GM19238 (cell line): Measurements from ENCODE around the gene MYL4.
A peak's percentile ranks its signal among the peaks of the same experiment; 100 is the strongest.
"Not testable (repeated sequence)": the region's sequence is repeated elsewhere in the genome, so short reads cannot be mapped to it uniquely, and the experiment has no call there.

Experiments used
- DNase-seq: peaks from one replicate; pipeline ENCODE4 v3.0.0; 2011; ENCODE audit warnings: low spot score; ENCODE audit not compliant: insufficient read length

Gene MYL4

DNA sequence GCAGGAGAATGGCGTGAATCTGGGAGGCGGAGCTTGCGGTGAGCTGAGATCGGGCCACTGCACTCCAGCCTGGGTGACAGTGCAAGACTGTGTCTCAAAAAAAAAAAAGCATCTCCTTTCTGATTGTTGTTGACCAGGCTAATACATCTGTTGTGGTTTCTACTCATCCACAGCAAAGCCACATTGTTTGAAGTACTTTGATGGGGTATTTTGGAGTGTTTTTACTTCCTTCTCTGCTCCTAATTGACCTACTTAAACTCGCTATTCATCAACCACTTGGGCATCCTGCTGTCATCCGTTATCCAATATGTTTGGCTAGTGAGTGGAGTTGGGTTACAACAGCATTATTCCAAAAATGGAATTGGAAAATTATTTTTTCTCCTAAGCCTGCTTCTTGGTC lies 16.6 kb upstream of the MYL4 start:
- no peak for DNase-seq

DNA sequence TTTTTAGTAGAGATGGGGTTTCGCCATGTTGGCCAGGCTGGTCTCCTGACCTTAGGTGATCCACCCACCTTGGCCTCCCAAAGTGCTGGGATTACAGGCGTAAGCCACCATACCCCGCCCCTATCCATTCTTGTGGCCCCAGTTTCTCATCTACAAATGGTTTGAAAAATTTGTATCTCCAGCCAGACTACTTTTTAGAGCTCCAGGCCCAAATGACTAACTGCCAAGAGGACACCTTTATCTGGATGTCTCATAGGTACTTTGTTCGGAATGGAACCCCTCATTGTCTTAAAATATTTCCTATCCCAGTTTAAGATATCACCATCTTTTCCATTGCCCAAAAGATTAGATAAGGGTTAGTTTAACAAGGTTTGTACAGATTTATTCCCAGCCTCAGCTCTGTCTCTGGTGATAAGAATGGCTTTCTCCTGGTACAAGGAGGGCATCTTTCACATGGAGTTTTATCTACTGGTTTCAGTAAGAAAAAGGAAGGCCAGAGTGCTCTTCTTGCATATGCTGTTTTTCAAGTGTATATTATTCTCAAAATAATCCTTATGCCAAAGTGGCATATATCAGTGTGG lies 15.1 kb upstream of the MYL4 start:
- DNase-seq = no peak

DNA sequence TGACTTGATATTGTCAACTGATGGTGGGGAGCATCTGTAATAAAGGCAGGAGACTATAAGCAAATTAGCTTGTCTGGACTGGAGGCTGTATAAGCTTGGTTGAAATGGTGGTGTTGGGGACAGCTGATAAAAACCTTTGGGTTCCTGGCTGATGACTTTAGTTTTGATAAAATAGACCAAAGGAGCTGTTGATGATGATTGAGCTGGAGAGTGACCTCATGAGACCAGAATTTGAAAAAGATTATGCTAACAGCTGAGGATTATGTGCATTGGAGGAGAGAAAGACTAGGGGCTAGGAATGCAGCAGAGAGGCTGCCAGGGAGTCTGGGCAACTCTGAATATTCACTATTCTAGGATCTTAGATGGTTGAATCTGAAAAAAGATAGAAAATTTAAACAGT lies 11.3 kb upstream of the MYL4 start:
- no peak for DNase-seq

DNA sequence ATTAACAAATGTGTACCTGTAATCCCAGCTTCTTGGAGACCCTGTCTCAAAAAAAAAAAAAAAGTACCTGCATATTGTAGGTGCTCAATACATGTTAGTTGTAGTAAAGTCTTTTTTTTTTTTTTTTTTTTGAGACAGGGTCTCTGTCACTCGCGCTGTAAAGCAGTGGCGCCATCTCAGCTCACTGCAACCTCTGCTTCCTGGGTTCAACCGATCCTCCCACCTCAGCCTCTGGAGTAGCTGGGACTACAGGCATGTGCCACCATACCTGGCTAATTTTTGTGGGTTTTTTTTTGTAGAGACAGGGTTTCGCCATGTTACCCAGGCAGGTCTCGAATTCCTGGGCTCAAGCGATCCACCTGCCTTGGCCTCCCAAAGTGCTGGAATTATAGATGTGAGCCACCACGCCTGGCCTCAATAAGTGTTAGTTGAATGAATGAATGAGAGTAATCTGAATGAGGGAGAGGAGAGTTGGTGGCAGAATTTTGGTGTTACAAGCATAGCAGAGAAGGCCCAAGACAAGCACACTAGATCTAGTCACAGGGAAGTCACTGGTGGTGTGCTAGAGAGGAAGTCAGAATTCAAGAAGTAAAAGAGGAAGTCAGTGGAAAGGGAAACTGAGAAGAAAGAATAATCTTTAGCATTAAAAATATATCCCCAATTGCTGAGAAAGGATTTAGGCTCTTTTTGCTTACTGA lies 9.4 kb upstream of the MYL4 start:
- DNase-seq = no peak

DNA sequence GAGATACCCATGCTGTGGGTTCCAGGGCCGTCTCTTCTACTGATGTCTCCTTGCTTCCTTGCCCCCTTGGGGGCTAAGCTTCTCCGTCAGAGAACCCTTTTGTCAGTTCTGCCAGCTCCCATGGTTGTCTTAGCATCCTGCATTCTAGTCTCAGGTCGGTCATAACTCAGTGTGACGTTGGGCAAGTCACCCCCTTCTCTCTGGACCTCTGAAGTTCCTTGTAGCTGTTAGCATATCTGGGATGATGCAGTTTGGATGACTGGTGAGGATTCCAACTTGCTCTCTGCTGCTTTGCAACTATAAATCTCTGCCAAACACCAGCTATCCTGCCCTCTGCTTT lies 8.9 kb upstream of the MYL4 start:
- DNase-seq = no peak

DNA sequence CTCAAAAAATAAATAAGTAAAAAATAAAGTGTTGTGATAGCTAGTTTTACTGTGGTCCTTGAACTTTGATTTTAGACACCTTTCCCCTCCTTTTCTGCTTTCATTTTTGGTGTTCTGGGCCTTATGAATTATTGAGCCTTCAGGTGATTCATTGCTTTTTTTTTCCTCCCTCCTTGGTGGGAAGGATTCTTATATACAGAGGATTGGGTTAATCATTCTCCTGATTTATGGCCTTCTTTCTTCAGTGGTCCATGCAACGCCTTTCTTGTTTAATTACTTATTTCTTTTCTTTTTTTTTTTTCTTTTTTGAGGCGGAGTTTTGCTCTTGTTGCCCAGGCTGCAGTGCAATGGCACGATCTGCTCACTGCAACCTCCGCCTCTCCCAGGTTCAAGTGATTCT lies 8.0 kb upstream of the MYL4 start:
- DNase-seq = no peak

DNA sequence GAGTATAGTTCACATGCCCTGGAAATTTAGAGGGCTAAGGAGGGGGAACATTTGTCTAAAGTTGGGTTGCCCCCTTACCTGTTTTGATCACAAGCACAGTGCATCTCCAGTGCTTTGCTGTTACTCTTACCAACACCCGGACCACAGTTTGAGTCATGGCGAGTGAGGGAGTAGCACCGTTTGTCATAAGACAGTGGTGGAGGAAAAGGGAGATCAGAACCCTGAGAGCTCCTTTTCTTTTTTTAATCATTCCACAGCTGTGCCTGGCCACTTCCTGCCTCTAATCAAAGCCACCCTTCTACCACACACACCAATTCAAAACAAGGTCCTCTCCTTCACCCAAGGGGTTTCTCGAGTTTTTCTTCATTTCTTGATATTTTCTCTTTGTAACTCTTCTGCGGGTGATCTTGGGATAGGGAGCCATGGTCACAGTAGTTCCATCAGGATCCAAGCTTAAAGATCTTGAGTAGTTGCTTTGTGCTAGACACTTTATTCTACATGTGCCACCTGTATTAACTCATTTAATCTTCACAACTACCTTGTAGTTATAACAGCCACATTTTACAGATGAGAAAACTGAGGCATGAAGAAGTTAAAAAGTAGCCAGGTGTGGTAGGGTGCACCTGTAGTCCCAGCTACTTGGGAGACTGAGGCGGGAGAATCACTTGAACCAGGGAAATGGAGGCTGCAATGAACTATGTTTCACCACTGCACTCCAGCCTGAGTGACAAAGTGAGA lies 5.0 kb upstream of the MYL4 start:
- no peak for DNase-seq

DNA sequence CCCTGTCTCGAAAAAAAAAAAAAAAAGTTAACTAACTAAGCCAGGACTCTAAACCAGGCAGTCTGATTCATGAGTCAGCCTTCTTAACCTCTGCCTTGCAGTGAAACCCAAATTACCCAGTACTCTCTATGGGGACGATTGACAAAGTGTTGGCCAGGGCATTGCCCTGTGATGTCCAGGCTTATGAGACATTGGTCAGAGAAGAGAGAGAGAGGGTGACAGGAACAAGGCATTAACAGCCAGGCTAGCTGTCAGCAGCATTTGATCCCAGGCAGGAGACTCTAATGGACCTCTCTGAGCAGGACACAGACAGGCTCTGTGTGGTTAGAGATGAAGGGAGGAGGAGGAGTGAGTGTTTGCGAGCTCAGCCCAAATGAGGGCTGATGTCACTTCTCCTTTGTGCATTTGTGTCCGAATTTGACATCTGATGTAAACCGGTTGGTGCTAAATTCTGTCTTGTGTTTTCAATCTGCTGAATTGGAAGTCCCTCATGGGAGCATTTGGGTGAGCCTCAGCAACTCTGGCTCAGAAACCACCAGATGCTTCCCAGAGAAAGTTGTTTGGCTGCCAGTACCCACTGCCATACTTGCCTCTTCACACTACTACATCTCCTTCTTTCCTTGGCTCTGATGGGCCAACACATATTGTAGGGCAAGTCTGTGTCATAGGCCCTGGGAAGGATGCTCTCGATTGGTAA lies 4.3 kb upstream of the MYL4 start:
- no peak for DNase-seq

DNA sequence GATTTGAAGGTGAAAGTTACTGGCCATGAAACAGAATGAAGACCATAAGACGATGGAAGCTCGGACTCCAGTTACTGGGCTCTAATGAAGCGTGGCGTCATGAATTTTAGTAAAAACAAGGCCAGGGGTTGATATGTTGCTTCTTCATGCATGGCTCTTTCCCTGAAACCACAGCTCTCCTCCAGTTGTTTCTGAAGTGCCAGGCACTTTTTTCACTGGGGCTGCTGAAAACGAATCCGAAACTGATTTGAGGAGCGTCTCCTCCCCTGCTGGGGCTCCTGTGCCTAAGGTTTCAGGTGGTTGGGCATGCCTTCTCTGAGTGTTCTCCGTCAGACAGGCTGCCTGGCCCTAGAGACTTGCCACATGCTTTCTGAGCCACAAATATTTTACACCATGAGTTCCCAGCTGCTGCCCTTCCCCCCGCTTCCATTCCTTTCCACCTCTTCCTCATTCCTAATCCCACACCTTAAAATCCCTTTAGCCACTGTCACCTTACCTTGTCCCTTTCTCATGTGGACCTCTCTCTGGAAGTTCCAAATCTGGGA lies 3.7 kb upstream of the MYL4 start:
- peak; percentile 63 for DNase-seq

DNA sequence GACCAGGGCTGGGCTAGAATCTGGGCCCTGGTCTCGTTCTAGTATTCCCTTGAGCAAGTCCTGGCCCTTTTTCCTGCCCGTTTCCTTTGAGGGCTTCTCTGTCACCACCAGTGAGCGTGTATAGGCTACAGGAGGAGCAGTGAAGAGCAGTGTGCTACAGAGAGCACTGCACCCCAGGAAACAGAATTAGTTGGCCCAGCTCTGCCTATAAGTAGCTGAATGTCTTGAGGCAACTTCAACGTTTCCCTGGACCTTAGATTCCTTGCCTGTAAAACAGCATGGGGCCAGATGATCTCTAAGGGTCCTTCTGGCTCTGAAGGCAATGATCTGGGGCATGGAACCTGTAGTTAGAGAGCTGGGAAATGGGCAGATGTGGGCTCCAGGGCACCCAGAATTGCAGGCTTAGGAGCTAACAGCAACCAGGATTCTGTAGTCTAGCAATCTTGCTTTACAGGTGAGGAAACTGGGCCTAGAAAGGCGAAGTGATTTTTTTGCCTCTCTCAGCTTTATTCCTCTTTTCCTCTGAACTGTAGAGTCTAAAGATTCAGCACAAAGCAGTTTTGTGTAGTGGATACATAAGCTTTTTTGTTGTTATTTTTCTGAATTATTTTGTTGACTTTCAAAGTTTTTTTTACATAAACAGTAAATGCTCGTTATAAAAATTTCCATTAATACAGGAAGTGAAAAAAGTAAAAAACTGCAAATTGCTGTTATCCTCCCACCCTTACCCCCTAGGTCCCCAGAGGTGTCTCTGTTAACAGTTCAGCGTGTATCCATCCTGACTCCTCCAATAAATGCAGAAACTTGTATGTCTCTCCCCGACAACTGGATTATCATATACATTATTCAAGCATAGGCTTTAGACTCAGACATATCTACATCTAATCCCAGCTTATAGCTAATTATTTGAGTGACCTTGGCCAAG lies 1.7 kb upstream of the MYL4 start:
- DNase-seq = no peak

DNA sequence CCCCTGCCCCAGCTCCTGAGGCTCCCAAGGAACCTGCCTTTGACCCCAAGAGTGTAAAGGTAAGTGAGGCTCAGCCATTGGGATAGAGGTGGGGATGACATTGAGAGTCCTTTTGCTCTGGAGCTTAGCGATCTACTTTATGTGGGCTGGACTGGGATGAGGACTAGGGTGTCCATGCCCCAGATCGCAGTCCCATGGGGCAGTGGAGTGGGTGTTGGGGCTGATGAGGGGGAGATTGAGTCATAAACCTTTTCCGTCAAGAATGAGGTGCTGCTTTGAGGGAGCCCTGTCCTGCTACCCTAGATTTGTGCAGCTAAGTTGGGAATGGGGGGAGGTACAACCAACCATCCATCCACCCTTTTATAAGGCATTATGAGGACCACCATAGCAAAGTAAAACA lies 351 bp downstream of the MYL4 start:
- no peak for DNase-seq

DNA sequence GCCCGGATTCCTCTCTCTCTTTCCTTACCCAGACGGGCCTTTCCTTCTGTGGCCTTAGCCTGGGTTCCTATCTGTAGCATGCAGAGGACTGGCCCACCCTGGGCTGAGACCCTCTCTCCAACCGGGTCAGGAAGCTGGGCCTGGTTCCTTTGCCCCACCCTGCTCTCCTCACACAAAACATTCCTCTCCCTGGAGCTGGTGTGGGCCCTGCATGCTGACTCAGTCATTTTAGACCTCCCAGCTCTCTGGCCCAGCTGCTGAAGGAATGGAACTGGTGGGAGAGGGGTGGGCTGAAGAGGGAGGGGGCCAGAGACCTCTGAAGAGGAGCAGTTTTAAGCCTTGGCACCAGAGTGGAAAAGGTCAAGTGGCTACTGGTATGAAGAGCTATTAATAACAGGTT lies 957 bp downstream of the MYL4 start:
- no peak for DNase-seq

DNA sequence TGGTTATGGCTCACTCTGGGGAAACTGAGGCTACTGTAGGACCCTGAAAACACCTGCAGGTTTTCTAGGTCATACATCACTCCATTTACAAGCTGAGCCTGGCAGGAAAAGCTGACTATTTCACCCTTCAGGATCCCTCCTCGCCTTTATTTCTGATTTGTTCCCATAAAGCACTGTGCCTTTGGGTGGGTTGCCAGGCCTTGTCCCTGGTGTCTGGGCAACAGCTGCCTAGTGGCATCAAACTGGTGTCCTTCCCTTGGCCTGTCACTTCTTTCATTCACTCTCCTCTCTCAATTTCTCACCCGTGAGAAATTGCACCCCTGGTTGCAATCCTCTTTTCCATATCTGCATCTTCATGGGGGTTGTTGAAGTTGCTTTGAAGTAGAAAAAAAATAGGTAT lies 1.6 kb downstream of the MYL4 start:
- DNase-seq = no peak

DNA sequence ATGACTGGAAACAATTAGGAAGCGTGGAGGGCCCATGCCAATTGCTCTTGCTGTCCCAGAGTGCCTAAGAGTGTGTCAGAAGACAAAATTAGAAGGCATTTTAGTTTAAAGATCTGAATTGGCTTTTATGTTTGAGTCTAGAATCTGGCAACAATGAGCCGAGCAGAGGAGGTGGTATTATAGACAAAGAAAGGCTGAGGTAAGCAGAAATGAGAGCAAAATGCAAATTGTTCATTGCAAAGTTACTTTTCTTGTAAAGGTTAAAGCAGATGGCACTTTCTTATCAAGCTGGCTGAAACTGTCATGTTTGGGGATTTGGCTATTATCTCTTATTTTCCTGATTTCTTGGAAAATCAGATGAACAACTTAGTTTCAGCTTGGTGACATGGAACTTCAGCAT lies 3.3 kb downstream of the MYL4 start:
- no peak for DNase-seq

DNA sequence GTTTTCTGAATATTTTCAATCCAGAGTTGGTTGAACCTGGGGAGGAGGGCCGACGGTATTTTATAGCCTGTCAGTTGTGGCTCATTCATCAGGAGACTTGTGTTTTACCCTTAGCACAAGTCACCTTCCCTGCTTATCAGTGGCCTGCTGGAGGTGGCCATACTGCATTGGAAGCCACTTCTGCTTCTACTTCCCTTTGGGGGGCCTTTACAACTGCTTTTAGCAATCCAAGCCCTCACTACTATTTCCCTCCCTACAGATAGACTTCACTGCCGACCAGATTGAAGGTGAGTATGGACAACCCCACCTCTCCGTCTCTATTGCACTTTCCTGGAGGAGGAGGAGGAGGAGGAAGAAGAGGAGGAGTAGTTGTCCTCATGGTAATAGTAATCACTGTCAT lies 4.4 kb downstream of the MYL4 start:
- DNase-seq = no peak

DNA sequence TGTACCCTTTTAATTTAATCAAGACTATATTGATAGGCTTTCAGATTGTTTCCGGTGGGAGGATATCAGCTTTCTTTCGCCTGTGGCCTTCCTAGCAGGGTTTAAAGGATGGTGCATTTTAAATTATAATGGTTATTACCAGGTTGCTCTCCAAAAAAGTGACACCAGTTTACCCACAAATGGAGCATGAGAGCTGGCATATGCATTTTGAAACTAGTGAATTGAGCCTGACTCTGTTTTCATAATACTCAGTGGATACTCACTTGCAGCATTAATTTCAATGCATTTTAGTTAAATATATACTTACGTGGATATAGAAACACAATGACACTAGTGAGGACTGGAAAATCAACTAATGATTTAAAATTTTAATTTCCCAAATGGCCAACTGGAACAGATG lies 5.8 kb downstream of the MYL4 start:
- DNase-seq = no peak

DNA sequence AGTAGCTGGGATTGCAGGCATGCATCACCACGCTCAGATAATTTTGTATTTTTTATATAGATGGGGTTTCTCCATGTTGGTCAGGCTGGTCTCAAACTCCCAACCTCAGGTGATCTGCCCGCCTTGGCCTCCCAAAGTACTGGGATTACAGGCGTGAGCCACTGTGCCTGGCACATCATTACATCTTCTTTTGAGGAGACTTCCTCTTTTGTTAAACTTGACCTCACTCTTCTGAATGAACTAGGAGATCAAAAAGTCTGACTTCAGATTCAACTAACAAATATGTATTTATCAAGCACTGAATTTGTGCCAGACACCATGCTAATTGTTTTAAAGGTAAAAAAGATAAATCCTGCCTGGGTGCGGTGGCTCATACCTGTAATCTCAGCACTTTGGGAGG lies 7.7 kb downstream of the MYL4 start:
- not testable (repeated sequence) for DNase-seq

DNA sequence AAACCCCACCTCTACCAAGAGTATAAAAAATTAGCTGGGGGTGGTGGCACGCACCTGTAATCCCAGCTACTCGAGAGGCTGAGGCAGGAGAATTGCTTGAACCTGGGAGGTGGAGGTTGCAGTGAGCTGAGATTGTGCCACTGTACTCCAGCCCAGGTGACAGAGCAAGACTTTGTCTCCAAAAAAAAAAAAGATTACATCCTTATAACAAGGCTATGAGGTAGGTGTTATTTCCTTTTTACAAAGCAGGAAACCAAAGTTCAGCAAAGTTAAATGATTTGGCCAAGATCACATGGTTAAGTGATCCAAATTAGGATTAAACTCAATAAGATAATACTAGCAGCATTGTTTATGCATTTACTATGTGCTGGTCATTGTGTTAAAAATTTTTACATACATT lies 8.1 kb downstream of the MYL4 start:
- not testable (repeated sequence) for DNase-seq

DNA sequence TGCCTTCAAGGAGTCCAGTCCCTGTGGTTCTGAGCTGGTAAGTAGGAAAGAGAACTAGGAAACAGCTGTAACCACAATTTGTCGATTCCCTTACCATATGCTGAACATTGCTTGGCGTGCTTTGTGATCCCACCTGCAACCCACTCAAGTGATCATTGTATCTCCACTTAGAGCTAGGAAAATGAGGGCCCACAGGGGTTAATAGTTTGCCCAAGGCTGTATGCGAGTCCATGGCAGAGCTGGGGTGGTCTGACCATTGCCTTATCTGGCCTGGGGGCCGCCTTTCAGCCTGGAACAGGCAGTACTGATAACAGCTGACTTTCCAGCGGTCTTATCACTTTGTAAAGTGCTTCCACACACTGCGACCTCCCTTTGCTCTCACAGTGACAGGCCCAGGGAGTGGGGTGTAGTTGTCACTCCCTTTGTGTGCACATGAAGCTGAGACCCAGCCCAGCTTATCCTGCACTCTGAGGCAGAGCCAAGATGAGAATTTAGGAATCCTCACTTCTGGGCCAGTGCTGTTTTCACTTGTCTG lies 9.8 kb downstream of the MYL4 start:
- no peak for DNase-seq

DNA sequence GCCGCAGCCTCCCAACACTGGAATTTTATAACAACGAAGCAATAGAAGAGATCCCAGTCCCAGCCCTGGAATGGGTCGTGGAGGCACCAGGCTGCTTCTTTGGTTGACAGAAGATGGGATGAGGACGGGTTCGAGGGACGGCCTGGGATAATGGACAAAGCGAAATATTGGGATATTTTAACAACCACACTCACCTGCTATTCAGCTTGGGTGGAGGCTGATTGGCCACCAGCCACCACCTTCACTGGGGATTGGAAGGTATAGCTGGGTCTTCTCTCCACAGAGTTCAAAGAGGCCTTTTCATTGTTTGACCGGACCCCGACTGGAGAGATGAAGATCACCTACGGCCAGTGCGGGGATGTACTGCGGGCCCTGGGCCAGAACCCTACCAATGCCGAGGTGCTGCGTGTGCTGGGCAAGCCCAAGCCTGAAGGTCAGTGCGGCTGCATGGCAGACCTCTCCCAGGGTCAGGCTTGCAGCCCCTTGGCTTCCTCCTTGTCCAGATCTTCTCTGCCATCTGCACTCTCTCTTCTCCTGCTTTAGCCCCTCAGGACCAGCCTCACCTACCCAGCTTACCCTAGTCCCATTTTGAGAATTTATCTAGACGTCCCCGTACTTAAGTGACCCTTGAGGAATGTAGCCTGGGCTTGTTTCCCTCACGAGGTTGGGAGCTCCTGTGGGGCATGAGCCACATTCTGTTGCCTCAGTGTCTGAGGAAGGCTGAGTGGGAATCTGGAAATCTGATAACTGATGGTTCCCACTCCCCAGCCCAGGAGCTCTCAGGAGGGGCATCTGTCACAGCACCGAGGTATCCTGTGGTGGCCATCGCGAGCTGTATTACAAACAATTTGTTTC lies 10.7 kb downstream of the MYL4 start:
- DNase-seq = no peak
